Rectal smooth muscle tissue (tissue), 1 donor: ENCODE results near the gene HSD11B1.

ENCODE experiments used
- H3K27ac ChIP-seq: one replicate; pipeline ENCODE4 v1.7.0; 2013; ENCODE audit warnings: low read depth, low read length, inconsistent platforms
- H3K27me3 ChIP-seq: one replicate; pipeline ENCODE4 v1.7.0; 2013; ENCODE audit warnings: low read length; ENCODE audit not compliant: control insufficient read depth, insufficient read depth
- H3K36me3 ChIP-seq: one replicate; pipeline ENCODE4 v1.7.0; 2013; ENCODE audit warnings: low read length; ENCODE audit not compliant: control insufficient read depth, insufficient read depth
- H3K4me1 ChIP-seq: one replicate; pipeline ENCODE4 v1.7.0; 2013; ENCODE audit warnings: low read length; ENCODE audit not compliant: control insufficient read depth, insufficient read depth
- H3K4me3 ChIP-seq: one replicate; pipeline ENCODE4 v1.7.0; 2013; ENCODE audit warnings: low read length
- H3K9ac ChIP-seq: one replicate; pipeline ENCODE4 v1.7.0; 2013; ENCODE audit warnings: low read length

HSD11B1 gene

GRCh38 chr1:209752890-209753289, 48.2 kb downstream of the HSD11B1 start:
- no peak overlapping the region for H3K9ac ChIP-seq
- no peak overlapping the region for H3K27ac ChIP-seq
- H3K4me1 ChIP-seq = no peaks in the 10 kb centered on the region
- H3K27me3 ChIP-seq = no peaks in the 10 kb centered on the region
- H3K4me3 ChIP-seq = no peak overlapping the region
- H3K36me3 ChIP-seq = no peaks in the 10 kb centered on the region

GRCh38 chr1:209755256-209755655, 50.6 kb downstream of the HSD11B1 start:
- Histone ChIP-seq H3K36me3 (no peaks in the 10 kb centered on the region), H3K4me1 (no peaks in the 10 kb centered on the region), H3K4me3 (no peak overlapping the region), H3K9ac (no peak overlapping the region), H3K27ac (no peak overlapping the region), H3K27me3 (no peaks in the 10 kb centered on the region)

- Histone ChIP-seq H3K27me3 (no peaks in the 10 kb centered on the region), H3K36me3 (no peaks in the 10 kb centered on the region), H3K27ac (no peak within 1 kb of the TSS), H3K4me3 (peak within 1 kb of the TSS; percentile 34), H3K9ac (peak within 1 kb of the TSS; percentile 25), H3K4me1 (no peaks in the 10 kb centered on the region)
Observed at GRCh38 chr1:209755926-209756614, 51.4 kb downstream of the HSD11B1 start, which contains the start of gene TRAF3IP3. TRAF3IP3 (plus strand) TSS chr1:209756053; CDS start chr1:209760040, 3,987 bp downstream.

- Histone ChIP-seq H3K4me3 (peak overlapping the region; percentile 34), H3K36me3 (no peaks in the 10 kb centered on the region), H3K27ac (no peak overlapping the region), H3K27me3 (no peaks in the 10 kb centered on the region), H3K9ac (peak overlapping the region; percentile 25), H3K4me1 (no peaks in the 10 kb centered on the region)
Observed at GRCh38 chr1:209756615-209757445, 52.2 kb downstream of the HSD11B1 start.

GRCh38 chr1:209758400-209758799, 53.8 kb downstream of the HSD11B1 start:
- H3K27ac ChIP-seq = no peak overlapping the region

GRCh38 chr1:209759829-209760359, 55.2 kb downstream of the HSD11B1 start:
- no peak overlapping the region for H3K4me3 ChIP-seq
- no peak overlapping the region for H3K27ac ChIP-seq
- H3K27me3 ChIP-seq = no peaks in the 10 kb centered on the region
- H3K9ac ChIP-seq = no peak overlapping the region
- H3K36me3 ChIP-seq = no peaks in the 10 kb centered on the region
- no peaks in the 10 kb centered on the region for H3K4me1 ChIP-seq

More at GRCh38 chr1:209758400-209758799, 53.8 kb downstream of the HSD11B1 start:
- Histone ChIP-seq H3K27me3 (no peaks in the 10 kb centered on the region), H3K36me3 (no peaks in the 10 kb centered on the region), H3K9ac (no peak overlapping the region), H3K4me3 (no peak overlapping the region), H3K4me1 (no peaks in the 10 kb centered on the region)

GRCh38 chr1:209761011-209761635, 56.5 kb downstream of the HSD11B1 start:
- Histone ChIP-seq H3K27me3 (no peaks in the 10 kb centered on the region), H3K4me3 (no peak overlapping the region), H3K4me1 (no peaks in the 10 kb centered on the region), H3K27ac (no peak overlapping the region), H3K36me3 (no peaks in the 10 kb centered on the region), H3K9ac (no peak overlapping the region)

- H3K27ac ChIP-seq = no peak overlapping the region
- H3K9ac ChIP-seq = no peak overlapping the region
- peaks cover 18% of the 10 kb centered on the region for H3K4me1 ChIP-seq
- no peaks in the 10 kb centered on the region for H3K27me3 ChIP-seq
- H3K36me3 ChIP-seq = no peaks in the 10 kb centered on the region
- no peak overlapping the region for H3K4me3 ChIP-seq
Observed at GRCh38 chr1:209766051-209766450, 61.4 kb downstream of the HSD11B1 start.

- no peak overlapping the region for H3K4me3 ChIP-seq
- H3K36me3 ChIP-seq = no peaks in the 10 kb centered on the region
- H3K9ac ChIP-seq = no peak overlapping the region
- peaks cover 18% of the 10 kb centered on the region for H3K4me1 ChIP-seq
- no peaks in the 10 kb centered on the region for H3K27me3 ChIP-seq
- H3K27ac ChIP-seq = no peak overlapping the region
Observed at GRCh38 chr1:209767096-209767495, 62.5 kb downstream of the HSD11B1 start.

GRCh38 chr1:209767706-209768105, 63.1 kb downstream of the HSD11B1 start:
- H3K27me3 ChIP-seq = no peaks in the 10 kb centered on the region
- no peak overlapping the region for H3K4me3 ChIP-seq

GRCh38 chr1:209768354-209768774, 63.7 kb downstream of the HSD11B1 start:
- H3K4me1 ChIP-seq = peaks cover 18% of the 10 kb centered on the region
- H3K9ac ChIP-seq = no peak overlapping the region
- no peaks in the 10 kb centered on the region for H3K36me3 ChIP-seq
- peak overlapping the region; percentile 81 for H3K27ac ChIP-seq
- no peaks in the 10 kb centered on the region for H3K27me3 ChIP-seq
- peak overlapping the region; percentile 55 for H3K4me3 ChIP-seq

More at GRCh38 chr1:209767706-209768105, 63.1 kb downstream of the HSD11B1 start:
- H3K36me3 ChIP-seq = no peaks in the 10 kb centered on the region
- H3K4me1 ChIP-seq = peaks cover 18% of the 10 kb centered on the region
- no peak overlapping the region for H3K9ac ChIP-seq
- H3K27ac ChIP-seq = no peak overlapping the region
